ENCODE data around the gene UBXN6.

- TF ChIP-seq POLR2AphosphoS5 (IDR thresholded peaks at IDR 0.05; ENCODE audit: insufficient read depth in 1 of 2, low read depth in 1 of 2) (no peak), CTCF (IDR thresholded peaks at IDR 0.05) (no peak)
Measured at GRCh38 chr19:4403005-4403761, 54.4 kb downstream of the UBXN6 start.

Measured in vagina (tissue), 2 donors.